ENCODE measurements around the gene SLC22A25.

DNA sequence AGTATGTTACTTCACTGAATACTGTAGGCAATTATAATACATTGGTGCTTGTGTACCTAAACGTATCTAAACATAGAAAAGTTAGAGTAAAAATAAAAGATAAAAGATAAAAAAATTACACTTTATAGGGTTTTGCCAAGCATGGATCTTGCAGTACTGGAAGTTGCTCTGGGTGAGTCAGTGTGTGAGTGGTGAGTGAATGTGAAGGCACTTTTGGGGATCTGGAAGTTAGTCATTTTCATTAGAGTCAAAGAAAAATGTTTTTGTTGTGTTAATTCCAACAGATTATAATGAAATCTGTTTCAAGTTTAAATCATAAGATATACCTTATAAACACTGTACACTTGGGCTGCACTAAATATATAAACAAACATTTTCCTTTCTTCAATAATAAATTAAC lies 3.3 kb downstream of the SLC22A25 start:
- no peak for TF ChIP-seq POLR2A (IDR thresholded peaks at IDR 0.05)
- TF ChIP-seq, protein P1, sequence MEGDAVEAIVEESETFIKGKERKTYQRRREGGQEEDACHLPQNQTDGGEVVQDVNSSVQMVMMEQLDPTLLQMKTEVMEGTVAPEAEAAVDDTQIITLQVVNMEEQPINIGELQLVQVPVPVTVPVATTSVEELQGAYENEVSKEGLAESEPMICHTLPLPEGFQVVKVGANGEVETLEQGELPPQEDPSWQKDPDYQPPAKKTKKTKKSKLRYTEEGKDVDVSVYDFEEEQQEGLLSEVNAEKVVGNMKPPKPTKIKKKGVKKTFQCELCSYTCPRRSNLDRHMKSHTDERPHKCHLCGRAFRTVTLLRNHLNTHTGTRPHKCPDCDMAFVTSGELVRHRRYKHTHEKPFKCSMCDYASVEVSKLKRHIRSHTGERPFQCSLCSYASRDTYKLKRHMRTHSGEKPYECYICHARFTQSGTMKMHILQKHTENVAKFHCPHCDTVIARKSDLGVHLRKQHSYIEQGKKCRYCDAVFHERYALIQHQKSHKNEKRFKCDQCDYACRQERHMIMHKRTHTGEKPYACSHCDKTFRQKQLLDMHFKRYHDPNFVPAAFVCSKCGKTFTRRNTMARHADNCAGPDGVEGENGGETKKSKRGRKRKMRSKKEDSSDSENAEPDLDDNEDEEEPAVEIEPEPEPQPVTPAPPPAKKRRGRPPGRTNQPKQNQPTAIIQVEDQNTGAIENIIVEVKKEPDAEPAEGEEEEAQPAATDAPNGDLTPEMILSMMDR (IDR thresholded peaks at IDR 0.05): no peak
- no peak for TF ChIP-seq POLR2AphosphoS5 (IDR thresholded peaks at IDR 0.05; ENCODE audit: insufficient read depth in 1 of 2, low read depth in 1 of 2)
